PC-3 (cell line): Measurements from ENCODE around the gene CST8. TPM values are rescaled to one million over a fixed set of nuclear protein-coding genes. Genes with fewer than 3 reads are reported as not detected.

ENCODE experiments used
- ATAC-seq: fragments of 200-7000 bp; cut with Tn5 transposase; 2 replicates; pipeline ENCODE4 v1.9.1; 2020; ENCODE audit warnings: mild to moderate bottlenecking, moderate library complexity
- BruUV-seq: library from RNA; stranded (reverse); fragments of 400-500 nt; replicated peaks from 2 replicates; lab custom pipeline; 2021; lab: Mats Ljungman, UMichigan
- CTCF ChIA-PET: fragments of 300-600 bp; sonication (Branson Sonifier 250); formaldehyde crosslinking; loops from one replicate; lab custom pipeline; 2022; ENCODE audit warnings: antibody characterized with exemption; lab: Charles Lee
- POLR2A ChIA-PET: fragments of 300-600 bp; sonication (Branson Sonifier 250); formaldehyde crosslinking; loops from one replicate; lab custom pipeline; 2022; ENCODE audit warnings: antibody characterized with exemption; ENCODE audit not compliant: unreplicated experiment; lab: Charles Lee
- DNase-seq: peaks from one replicate; pipeline ENCODE4 v3.0.0-alpha.2; 2015
- H2AFZ ChIP-seq: fragments of 300-600 bp; sonication (generic); 2 replicates; pipeline ENCODE4 v1.6.0; 2016; ENCODE audit warnings: antibody characterized with exemption, low read length
- H3F3A ChIP-seq: fragments of 300-600 bp; sonication (generic); one replicate; pipeline ENCODE4 v1.6.0; 2017; ENCODE audit warnings: antibody characterized with exemption, low read length, control low read depth, mild to moderate bottlenecking; ENCODE audit not compliant: unreplicated experiment
- H3K27ac ChIP-seq: fragments of 300-600 bp; sonication (generic); 2 replicates; pipeline ENCODE4 v1.5.1; 2016; ENCODE audit warnings: mild to moderate bottlenecking, low read length
- H3K27me3 ChIP-seq: fragments of 300-600 bp; sonication (generic); 2 replicates; pipeline ENCODE4 v1.6.1; 2016; ENCODE audit warnings: low read length, mixed read lengths
- H3K36me3 ChIP-seq: fragments of 300-600 bp; sonication (generic); 2 replicates; pipeline ENCODE4 v1.6.1; 2016; ENCODE audit warnings: low read depth, mixed run types, low read length, mixed read lengths
- H3K4me1 ChIP-seq: fragments of 300-600 bp; sonication (generic); 2 replicates; pipeline ENCODE4 v1.5.1; 2016; ENCODE audit warnings: low read length; ENCODE audit not compliant: insufficient read depth
- H3K4me2 ChIP-seq: fragments of 300-600 bp; sonication (generic); 2 replicates; pipeline ENCODE4 v1.6.0; 2016; ENCODE audit warnings: low read length
- H3K4me3 ChIP-seq: fragments of 300-600 bp; sonication (generic); 2 replicates; pipeline ENCODE4 v1.5.1; 2016; ENCODE audit warnings: mild to moderate bottlenecking, low read length, mixed read lengths
- H3K79me2 ChIP-seq: fragments of 300-600 bp; sonication (generic); 2 replicates; pipeline ENCODE4 v1.6.1; 2017; ENCODE audit warnings: low read length, mixed read lengths
- H3K9ac ChIP-seq: fragments of 300-600 bp; sonication (generic); 2 replicates; pipeline ENCODE4 v1.6.0; 2016; ENCODE audit warnings: mild to moderate bottlenecking, low read length
- H3K9me2 ChIP-seq: fragments of 300-600 bp; sonication (generic); replicated peaks from 2 replicates; pipeline ENCODE4 v1.6.1; 2016; ENCODE audit warnings: mixed run types, low read length, mixed read lengths
- H3K9me3 ChIP-seq: fragments of 300-600 bp; sonication (generic); 2 replicates; pipeline ENCODE4 v1.6.1; 2016; ENCODE audit warnings: low read length, mixed read lengths
- H4K20me1 ChIP-seq: fragments of 300-600 bp; sonication (generic); 2 replicates; pipeline ENCODE4 v1.6.1; 2016; ENCODE audit warnings: low read length, mixed read lengths
- CTCF ChIP-seq: fragments of 300-600 bp; sonication (generic); conservative IDR thresholded peaks from 2 replicates; pipeline ENCODE4 v1.5.1; 2017; ENCODE audit warnings: antibody characterized with exemption, low read depth, mild to moderate bottlenecking, low read length
- EZH2 ChIP-seq: fragments of 300-600 bp; sonication (generic); IDR thresholded peaks from one replicate; pipeline ENCODE4 v1.6.1; 2017; ENCODE audit warnings: antibody characterized with exemption, mild to moderate bottlenecking, low read length; ENCODE audit not compliant: unreplicated experiment
- EZH2phosphoT487 ChIP-seq: fragments of 300-600 bp; sonication (generic); IDR thresholded peaks from 2 replicates; pipeline ENCODE4 v1.6.1; 2018; ENCODE audit warnings: mild to moderate bottlenecking, antibody characterized with exemption, low read length, borderline replicate concordance
- intact Hi-C: fragments of 100-400 bp; cut with micrococcal nuclease; formaldehyde crosslinking; loops from 2 replicates; pipeline ENCODE4 v1.9.0; 2023
- total RNA-seq: library from RNA; depleted of rRNA; stranded (reverse); fragments of >200 nt; gene quantifications from 2 replicates; pipeline ENCODE4 v1.2.3, GENCODE V29; 2014

CST8 gene
- total RNA-seq, 1 experiment from 2014 or later, result not detected

DNA sequence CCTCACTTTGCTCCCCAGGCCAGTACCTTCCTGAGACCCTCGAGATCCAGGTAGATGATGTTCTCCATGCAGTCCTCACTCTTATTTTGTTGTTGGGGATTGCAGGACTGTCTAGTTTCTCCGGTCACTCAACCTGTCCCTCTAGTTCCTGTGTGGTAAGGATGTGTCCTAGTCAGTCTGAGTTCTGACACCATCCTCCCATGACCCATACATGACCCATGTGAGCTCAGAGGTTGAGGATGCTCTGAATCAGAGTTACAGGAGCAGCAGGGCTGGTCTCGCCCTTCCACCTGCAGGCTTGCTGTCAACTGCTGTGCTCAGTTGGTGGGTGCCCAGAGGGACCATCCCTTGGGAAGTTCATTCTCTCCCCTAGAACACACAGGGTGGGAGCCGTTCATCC lies 11.9 kb upstream of the CST8 start:
- CTCF ChIA-PET, result no interaction called here
- BruUV-seq, result no TSS peak
- intact Hi-C loops, result no loop called here
- Histone ChIP-seq H2AFZ (no peak overlapping the region), H3K9me3 (no peaks in the 10 kb centered on the region), H3K79me2 (no peaks in the 10 kb centered on the region), H3K9me2 (no peaks in the 10 kb centered on the region), H3K9ac (no peak overlapping the region), H3K27me3 (peaks cover 38% of the 10 kb centered on the region), H3K4me2 (no peak overlapping the region), H3K4me1 (no peaks in the 10 kb centered on the region), H4K20me1 (no peaks in the 10 kb centered on the region), H3F3A (no peaks in the 10 kb centered on the region), H3K36me3 (no peaks in the 10 kb centered on the region), H3K27ac (no peak overlapping the region), H3K4me3 (no peak overlapping the region)
- ATAC-seq (no peak), DNase-seq (no peak)
- POLR2A ChIA-PET, result no interaction called here
- TF ChIP-seq EZH2phosphoT487, result no peak
- TF ChIP-seq CTCF, result no peak
- no peak for TF ChIP-seq EZH2

DNA sequence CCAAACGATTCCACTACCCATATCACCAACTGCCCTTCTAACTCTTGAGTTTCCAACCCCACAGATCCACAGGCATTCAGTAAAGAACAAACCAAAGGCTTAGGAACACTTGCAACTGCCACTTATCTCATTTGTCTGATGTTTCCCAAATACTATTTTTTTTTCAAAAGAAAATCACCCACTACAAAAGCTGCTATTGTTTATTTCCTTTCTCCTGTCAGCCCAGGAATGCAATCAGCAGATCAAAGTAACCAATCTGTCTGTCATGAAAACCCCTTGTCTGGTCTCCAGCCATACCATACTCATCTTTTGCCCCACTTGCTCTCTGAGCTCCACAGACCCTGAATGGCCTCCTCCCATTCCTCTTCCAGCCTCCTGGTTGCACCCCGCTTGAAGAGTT lies 8.8 kb upstream of the CST8 start:
- H3K4me3 ChIP-seq, result no peak overlapping the region
- intact Hi-C loops, result no loop called here
- no peaks in the 10 kb centered on the region for H3K36me3 ChIP-seq
- no peak overlapping the region for H2AFZ ChIP-seq
- TF ChIP-seq CTCF (no peak), EZH2phosphoT487 (no peak), EZH2 (no peak)
- no peak overlapping the region for H3K9ac ChIP-seq
- DNase-seq, result no peak
- H3K4me2 ChIP-seq, result no peak overlapping the region
- no peak for ATAC-seq
- no peaks in the 10 kb centered on the region for H3K79me2 ChIP-seq
- H3K4me1 ChIP-seq, result no peaks in the 10 kb centered on the region
- ChIA-PET CTCF (no interaction called here), POLR2A (no interaction called here)
- no peak overlapping the region for H3K27ac ChIP-seq
- H3F3A ChIP-seq, result no peaks in the 10 kb centered on the region
- BruUV-seq, result no TSS peak
- no peaks in the 10 kb centered on the region for H3K9me2 ChIP-seq
- no peaks in the 10 kb centered on the region for H4K20me1 ChIP-seq
- no peaks in the 10 kb centered on the region for H3K9me3 ChIP-seq
- peaks cover 24% of the 10 kb centered on the region for H3K27me3 ChIP-seq

DNA sequence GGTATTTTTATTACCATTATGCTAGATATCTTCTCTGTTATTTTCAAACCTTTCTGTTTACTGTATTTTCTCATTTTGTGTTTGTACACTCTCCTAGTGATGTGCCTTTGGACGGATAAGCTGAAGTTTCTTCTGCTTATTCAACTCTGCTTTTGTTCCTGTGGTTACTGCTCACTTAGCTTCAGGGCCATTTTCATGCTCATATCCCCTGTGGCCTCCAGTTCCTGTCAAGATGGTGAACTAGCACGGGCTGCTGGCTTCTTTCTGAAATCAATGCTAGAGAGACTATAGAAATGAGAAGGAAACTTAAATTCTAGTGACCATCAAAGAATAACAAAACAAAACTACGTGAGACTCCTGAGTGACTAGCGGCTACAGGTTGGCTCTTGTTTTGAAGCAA lies 6.8 kb upstream of the CST8 start:
- H4K20me1 ChIP-seq, result no peaks in the 10 kb centered on the region
- H3K27ac ChIP-seq, result no peak overlapping the region
- H3F3A ChIP-seq, result no peaks in the 10 kb centered on the region
- no peak for DNase-seq
- ATAC-seq, result no peak
- peaks cover 24% of the 10 kb centered on the region for H3K27me3 ChIP-seq
- no peaks in the 10 kb centered on the region for H3K9me2 ChIP-seq
- no peak for TF ChIP-seq EZH2phosphoT487
- no peak for TF ChIP-seq CTCF
- no peaks in the 10 kb centered on the region for H3K9me3 ChIP-seq
- no peak overlapping the region for H3K4me2 ChIP-seq
- no peak overlapping the region for H3K9ac ChIP-seq
- ChIA-PET CTCF (no interaction called here), POLR2A (no interaction called here)
- no peaks in the 10 kb centered on the region for H3K36me3 ChIP-seq
- no TSS peak for BruUV-seq
- H2AFZ ChIP-seq, result no peak overlapping the region
- H3K4me1 ChIP-seq, result no peaks in the 10 kb centered on the region
- H3K79me2 ChIP-seq, result no peaks in the 10 kb centered on the region
- intact Hi-C loops, result no loop called here
- no peak overlapping the region for H3K4me3 ChIP-seq
